ENCODE data around the gene RBM33.

The RBM33 gene

DNA sequence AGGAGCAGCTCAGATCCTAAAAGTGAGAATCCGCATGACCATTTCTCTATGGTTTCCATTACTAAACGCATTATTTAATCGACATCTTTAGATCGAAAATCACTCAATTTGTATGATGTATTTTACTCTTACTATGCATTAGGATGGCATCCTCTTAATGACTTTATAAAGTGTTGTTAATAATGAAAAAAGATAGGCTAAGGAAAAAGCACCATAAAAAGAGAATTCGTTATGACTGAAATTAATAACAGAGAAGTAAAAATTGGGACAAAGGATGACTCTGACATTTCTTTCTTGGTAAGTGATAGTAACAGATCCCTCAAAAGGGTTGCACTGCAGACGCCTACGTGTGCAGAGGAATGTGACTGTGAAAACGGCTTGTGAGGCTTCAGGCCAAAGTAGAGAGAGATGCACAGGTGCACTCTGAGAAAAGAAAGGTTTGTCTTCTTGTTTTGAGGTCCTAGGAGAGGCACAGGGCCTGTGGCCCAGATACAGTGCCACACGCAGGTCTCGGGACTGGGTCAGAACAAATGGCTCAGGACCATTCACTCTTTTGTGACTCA lies 23.0 kb upstream of the RBM33 start:
- DNase-seq (ENCODE audit: low read depth in 3 of 3), result no peak

DNA sequence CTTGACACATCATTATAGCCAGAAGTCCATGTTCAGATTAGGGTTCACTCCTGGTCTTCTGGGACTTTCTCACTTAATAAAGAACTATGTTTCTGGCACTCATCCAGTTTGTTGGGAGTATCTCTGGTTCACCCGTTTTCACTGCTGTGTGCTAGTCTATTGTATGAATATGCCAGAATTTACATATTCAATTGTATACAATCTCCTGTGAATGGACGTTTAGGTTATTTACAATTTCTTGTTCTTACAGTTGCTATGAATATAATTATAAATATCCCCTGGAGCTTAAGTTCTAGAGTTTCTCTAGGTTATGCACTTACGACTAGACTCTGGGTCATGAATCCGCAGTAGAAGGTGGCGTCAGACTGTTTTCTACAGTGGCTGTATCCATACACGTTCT lies 20.0 kb upstream of the RBM33 start:
- no peak for DNase-seq (ENCODE audit: low read depth in 3 of 3)

DNA sequence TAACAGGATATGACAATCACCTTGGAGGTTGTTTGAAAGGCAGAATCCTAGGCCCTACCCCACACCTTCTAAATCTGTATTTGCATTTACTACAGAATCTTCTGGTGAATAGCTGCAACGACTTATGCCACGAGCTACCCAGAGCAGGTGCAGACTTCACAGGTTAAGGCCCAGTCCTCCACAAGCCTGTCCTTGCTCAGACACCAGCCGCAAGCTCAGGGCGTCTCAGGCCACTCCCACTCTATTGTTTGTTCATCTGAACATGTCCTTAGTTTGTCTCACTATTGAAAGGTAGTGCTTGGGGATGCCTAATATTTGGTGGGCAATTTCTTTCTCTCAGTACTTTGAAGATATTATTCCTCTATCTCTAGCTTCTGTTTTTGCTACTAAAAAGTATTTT lies 18.9 kb upstream of the RBM33 start:
- DNase-seq (ENCODE audit: low read depth in 3 of 3), result no peak

DNA sequence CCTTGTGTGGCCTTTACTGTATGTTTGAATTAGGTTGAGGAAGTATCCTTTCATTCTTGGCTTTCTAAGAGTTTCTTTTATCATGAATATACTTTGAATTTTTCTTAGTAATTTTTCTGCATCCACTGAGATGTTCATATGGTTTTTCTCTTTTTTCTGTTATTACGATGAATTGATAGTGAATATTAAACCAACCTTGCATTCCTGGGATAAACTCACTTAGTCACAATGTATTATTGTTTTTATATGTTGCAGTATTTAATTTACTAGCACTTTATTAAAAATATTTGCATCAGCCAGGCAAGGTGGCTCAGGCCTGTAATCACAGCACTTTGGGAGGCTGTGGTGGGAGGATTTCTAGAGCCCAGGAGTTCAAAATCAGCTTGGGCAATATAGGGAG lies 15.3 kb upstream of the RBM33 start:
- no peak for DNase-seq (ENCODE audit: low read depth in 3 of 3)

DNA sequence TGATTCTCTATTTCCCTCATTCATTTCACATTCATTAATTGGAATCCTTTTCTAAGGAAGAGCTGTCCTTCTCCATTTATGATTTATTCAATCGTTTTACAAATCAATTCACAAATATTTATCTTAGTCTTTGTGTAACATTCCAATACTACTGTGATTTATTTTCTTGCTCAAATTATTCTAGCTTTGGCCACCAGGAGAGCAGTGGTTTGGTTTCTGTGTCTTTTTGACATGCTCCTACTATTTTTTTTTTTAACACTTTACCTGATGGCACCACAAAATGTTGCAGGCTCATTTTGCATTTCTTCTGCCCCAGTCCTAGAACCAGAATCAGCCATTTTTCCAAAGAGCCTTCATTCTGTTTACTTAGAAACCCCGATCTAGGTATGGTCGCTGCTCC lies 13.3 kb upstream of the RBM33 start:
- no peak for DNase-seq (ENCODE audit: low read depth in 3 of 3)

DNA sequence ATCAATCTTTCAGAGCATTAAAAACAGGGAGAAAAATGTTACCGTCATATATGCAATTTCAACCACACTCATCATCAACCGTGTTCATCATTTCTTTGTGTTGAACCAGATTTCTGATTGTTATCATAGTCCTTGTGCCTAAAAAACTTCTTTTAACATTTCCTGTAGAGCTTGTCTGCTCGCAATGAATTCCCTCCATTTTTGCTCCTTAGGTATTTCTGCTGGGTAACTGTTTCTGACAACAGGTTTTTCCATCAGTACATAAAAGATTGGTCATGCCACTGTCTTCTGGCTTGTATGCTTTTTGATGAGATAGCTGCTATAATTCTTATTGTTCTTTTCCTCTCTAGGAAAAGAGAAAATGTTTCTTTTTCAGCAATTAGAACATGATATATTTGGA lies 8.6 kb upstream of the RBM33 start:
- DNase-seq (ENCODE audit: low read depth in 3 of 3), result no peak

DNA sequence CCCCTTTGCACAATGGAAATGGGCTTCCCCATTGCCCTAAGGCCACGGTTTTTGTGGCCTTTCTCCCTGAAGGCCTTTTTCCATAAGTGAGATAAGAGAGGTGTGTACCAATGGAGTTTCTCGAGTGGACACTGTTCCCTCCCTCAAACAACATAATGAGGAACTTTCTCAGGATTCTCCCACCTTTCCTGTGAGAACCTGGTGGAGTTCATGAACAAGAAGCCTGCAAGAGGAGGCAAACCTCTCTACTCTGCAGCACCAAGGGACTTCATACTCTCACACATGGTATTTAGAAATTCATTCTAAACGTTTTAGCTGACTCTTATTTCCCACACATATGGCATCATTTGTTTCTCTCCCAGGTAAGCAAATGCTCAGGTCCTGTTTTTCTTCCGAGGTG lies 7.3 kb upstream of the RBM33 start:
- DNase-seq (ENCODE audit: low read depth in 3 of 3), result no peak

DNA sequence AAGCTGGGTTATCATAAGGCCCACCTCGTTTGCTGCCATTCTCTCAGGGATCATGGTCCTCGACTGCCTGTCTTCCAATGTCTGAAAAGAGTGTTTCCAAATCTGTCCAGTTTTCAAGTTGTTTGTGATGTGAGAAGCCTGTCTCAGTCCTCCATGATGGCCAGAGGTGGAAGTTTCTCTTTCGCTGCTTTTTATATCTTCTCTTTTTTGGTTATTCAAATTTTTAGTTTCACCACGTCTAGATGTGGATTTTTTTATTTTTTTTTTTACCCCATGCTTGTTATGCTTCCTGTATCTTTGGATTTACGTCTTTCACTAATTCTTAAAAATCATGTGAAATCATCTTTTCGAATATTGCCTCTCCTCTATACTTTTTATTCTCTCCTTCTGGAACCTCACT lies 6.1 kb upstream of the RBM33 start:
- DNase-seq (ENCODE audit: low read depth in 3 of 3), result no peak

DNA sequence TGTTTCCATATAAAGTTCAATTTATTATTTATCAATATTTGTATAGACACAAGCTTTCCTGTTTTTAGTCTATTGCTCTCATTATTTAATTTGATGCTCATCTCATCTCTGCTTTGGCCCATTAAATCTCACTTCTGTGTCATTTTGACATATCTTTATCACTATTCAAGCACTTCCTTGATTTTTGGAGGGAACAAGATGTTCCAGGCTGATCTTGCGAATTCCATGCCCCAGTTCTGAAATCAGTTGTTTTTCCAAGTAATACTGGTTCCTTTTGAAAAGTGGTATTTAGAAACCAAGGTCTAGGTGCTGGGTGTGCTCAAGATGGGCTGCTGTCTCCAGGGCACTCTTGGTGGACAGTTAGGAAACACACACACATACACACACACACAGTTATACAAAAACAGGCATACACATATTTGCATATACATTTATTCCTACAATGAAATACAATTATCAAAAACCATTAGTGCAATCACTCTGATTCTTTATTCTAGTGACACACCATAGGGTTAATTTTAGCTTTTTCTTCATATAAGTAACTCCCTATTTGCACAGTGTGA lies 4.4 kb upstream of the RBM33 start:
- DNase-seq (ENCODE audit: low read depth in 3 of 3), result no peak

DNA sequence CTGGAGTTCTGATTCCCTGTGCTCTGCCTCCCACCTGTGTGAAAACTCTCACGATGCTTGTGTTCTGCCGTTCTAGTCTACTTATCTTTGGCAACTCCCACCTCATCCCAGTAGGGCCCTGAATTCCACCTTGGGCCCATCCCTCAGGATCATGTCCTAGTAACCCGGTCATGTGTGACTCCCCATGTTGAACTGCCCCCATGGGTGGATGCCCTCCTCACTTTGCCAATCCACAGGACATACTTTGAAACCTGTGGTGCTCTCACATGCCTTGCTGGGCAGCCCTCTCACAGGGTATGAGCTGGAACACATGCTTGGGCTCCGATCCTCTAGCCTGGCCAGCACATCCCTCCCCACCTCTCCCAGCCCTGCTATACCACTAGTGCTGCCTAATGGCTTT lies 3.8 kb upstream of the RBM33 start:
- DNase-seq (ENCODE audit: low read depth in 3 of 3), result no peak

DNA sequence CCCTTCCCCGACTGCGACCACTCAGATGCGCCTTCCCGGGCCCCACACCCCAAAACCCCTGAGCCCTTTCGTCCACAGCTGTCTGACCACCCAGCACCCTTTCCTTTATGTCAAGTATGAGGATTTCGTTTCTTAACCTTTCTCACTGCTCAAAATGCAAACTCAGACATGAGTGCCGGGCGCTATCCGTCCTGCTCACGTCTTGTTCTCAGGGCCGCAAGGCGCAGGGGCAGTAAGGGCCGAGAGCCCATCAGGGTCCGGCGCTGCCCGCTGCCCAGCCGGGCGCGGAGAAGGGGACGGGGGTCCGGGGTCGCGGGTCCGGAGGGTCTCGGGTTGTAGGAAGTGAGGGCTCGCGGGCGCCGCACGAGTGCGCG lies 670 bp upstream of the RBM33 start:
- DNase-seq (ENCODE audit: low read depth in 3 of 3), result no peak

DNA sequence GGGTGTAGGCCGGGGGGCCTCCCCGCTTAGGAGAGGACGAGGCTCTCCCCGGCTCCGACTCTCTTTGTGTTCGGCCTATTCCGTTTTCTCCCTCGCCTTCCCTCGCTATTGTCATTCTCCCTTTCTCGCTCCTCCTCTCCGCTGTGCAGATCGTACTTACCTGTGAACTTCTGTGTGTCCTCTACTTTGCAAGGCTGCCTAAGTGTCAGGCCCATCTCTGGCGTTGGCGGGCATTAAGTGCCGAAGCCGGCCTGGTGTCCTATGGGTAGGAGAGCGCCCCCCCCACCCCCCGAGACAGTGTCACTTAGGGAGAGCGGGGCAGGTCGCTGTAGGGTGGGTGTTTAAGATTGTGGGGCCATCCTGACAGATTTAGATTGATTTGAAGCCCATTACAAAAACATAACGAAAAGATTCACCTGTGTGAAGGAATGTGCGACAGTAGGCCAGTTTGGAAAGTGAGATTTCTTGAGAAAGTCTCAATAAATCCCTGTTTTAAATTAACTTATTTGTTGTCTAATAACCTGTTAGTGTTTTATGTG lies 579 bp downstream of the RBM33 start:
- peak; percentile 17 to 30 (median 19) for DNase-seq (ENCODE audit: low read depth in 3 of 3)

DNA sequence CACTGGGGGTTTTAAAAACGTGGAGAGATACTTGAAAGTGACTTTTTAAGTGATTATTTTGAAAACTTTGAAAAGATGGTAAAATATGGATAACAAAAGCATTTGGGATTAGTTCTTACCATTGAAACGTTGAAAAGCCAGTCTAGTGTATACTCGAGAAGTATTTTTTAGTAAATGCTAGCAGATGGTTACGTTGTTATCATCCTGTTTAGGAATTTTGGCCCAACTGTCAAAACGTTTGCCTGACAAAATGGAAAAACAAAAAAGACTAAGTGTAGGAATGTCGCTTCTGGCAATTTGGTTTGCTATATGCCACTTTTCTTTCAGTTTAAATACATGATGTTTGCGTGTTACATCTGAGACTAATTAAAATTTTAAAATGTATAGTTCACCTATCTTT lies 1.2 kb downstream of the RBM33 start:
- no peak for DNase-seq (ENCODE audit: low read depth in 3 of 3)

DNA sequence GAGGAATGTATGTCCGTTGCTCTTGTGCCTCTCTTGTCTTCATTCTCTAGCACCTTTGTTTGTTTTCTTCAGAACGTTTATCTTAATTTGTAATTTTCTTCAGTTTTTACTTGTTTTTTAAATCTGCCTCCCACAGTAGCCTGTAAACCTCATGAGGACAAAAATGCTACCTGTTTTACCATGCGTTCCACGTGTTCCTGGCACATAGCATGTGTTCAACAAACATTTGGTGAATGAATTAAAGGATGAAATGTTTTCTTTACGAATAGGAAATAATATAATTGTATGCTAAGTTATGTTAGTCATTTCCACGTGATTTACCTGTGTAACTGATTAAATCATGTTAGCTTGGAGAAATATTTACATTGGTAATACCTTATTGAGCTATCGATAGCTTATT lies 2.2 kb downstream of the RBM33 start:
- no peak for DNase-seq (ENCODE audit: low read depth in 3 of 3)

DNA sequence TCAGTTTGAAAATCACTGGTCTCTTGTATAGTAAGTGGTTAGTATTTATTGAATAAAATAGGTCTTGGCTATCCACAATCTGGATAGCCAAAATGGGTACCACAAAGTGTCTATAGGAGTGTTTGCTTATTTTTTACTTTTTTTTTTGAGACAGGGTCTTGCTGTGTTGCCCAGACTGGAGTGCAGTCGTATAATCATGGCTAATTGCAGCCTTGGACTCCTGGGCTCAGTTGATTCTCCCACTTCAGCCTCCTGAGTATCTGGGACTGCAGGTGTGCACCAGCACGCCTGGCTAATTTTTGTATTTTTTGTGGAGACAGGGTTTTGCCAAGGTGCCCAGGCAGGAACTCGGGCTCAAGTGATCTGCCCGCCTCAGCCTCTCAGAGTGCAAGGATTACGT lies 2.8 kb downstream of the RBM33 start:
- DNase-seq (ENCODE audit: low read depth in 3 of 3), result no peak

DNA sequence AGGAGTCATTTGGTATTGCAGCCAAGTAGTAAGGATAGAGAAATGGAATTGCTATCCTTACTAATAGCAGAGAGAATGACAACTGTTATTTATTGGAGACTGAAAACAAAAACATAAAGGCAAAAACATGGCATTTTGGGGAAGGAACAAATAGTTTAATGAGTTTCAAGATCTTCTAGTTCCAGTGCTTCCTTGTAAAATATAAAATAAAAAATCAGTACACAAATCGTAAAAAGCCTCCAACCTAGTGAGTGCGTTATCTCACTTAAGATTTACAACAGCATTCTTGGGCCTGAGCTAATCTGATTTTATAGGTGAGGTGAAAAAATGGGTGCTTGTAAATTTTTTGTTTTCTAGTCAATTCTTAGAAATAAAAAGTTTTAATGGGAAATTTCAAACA lies 3.3 kb downstream of the RBM33 start:
- no peak for DNase-seq (ENCODE audit: low read depth in 3 of 3)

DNA sequence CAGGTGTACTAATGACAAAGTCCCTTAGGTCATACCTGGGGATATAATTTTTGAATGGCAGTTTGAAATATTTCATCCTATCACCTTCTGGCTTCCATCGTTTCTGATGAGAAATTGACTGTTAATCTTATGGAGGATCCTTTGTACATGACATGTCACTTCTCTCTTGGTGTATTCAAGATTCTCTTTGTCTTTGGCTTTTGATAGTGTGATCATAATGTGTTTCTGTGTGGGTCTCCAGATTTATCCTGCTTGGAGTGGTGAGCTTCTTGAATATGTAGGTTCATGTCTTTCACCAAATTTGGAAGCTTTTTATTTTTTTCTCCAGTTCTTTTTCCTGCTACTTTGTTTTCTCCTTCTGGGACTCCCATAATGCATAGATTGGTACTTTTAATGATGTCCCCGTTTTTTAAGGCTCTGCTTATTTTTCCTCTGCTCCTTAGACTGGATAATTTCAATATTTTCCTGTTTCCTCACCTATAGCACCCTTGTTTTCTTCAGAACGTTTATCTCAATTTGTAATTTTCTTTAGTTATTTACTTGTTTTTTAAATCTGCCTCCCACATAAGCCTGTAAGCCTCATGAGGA lies 4.4 kb downstream of the RBM33 start:
- no peak for DNase-seq (ENCODE audit: low read depth in 3 of 3)

DNA sequence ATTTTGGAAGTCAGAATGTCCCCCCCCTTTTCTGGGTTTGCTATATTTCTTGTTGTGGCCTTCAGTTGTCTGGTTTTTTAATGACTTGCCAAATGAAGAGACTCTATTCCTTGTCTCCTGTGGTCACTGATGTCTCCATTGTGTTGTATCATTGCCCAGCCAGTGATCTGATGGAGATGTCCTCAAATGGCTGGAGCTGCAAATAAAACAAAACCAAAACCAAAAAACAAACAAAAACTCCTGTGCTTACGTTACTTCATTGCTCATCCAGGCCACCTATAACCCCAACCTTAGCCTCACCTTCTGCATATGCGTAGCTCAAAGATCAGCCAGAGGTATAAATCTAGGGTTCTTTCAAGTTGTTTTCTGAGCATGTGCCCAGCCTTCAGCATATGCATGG lies 5.1 kb downstream of the RBM33 start:
- no peak for DNase-seq (ENCODE audit: low read depth in 3 of 3)

DNA sequence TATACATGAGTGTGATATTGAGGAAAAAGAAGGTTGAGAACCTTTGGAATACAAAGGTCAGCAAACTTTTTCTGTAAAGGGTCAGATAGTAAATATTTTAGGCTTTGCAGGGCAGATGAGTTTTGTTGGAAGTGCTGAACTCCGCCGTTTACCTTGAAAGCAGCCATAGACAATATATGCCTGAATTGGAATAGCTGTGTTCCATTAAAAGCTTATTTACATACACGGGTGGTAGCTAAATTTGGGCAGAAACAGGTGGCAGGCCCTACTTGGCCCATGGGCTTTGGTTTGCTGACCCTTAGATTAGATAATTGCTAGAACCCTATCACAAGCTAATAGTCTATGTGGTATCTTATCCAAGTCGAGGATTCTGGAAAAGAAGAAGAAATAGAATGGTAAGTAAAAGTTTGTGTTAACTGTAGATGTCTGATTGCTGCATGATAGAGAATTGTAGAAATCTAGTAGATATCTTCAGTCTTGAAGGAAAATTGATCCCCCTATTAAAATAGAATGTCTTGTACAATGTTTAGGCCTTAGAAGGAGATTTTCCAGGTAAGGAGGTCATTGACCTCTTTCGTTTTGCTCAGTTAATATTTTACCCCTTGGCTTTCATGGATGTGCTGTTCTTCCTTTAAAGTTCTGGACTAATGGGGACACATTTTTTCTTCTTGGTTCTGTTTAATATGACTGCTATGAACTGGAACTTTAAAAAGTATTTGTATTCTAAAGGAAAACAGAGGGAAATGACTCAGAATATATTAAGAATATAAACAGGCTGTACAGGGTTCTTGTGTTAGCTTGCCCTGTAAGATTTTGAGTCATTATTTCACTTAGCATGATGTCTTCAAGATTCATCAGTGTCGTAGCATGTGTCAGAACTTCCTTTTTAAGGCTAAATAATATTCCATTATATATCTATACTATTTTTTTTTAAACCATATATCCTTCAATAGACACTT lies 8.0 kb downstream of the RBM33 start:
- no peak for DNase-seq (ENCODE audit: low read depth in 3 of 3)

DNA sequence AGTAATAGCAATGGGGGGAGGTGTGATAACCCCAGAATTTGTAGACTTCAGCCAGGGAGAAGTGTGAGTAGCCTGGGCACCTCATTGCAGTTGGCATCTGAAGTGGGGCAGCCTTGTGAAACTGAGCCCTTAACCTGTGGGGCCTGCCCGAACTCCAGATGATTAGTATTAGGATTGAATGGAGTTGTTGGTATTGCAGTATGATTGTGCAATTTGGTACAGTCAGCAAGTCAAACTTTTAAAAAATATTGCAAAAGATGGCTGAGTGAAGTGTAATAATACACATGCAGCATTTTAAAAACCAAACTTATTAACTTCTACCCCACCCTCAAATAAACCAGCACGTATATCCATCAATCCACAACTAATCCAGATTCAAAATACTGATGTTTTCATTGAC lies 9.3 kb downstream of the RBM33 start:
- no peak for DNase-seq (ENCODE audit: low read depth in 3 of 3)

DNA sequence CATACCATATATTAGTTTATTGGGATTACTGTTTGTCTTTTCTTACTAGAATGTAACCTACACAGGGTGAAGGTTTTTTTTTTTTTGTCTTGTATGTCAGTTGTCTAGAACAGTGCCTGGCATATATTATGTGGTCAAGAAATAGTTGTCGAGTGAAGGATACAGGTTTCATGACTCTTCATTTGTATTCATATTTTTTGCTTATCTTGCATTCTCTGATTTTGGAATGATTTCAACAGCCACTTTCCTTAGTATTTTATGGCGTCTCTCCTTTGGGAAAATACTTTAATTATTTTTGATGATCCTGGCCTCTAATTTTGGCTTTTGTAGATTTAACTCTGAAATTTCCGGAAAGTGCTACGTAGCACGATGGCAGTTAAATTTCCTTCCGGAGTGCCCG lies 12.4 kb downstream of the RBM33 start:
- DNase-seq (ENCODE audit: low read depth in 3 of 3), result no peak

DNA sequence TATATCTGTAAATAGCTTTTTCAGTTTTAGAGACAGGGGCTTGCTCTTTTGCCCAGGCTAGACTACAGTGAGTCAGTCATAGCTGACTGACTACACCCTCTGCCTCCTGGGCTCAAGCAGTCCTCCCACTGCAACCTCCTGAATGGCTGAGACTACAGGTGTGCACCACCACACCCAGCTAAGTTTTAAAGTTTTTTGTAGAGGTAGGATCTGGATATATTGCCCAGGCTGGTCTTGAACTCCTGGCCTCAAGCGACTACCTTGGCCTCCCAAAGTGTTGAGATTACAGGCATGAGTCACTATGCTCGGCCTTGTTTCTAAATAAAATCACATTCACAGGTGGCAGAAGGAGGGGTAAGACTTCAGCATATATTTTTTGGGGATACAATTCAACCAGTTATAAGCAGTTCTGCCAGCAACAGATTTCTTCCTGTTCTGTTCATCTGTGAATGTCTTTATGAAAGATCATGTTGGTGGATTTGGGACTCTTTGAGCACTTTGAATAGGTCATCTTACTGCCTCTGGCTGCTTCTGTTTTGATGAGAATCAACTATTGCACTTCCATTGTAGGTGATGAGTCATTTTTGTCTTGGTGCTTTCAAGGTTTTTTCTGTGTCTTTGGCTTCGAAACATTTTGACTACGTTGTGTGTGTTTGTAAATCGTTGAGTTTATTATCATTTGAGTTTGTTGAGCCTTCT lies 15.7 kb downstream of the RBM33 start:
- no peak for DNase-seq (ENCODE audit: low read depth in 3 of 3)

All from stimulated activated CD4-positive, alpha-beta T cell treated with anti-CD3 and anti-CD28 coated beads, TNF-alpha, amount 100 ng/mL, for 24 hours (primary cell).